HG03025 (cell line): ENCODE data around the gene ABCF3.
"Not testable (repeated sequence)": the region's sequence is repeated elsewhere in the genome, so short reads cannot be mapped to it uniquely, and the experiment has no call there.

Source experiments
- ATAC-seq: cut with Tn5 transposase; IDR thresholded peaks from one replicate; pipeline ENCODE4 v1.9.1; 2021; ENCODE audit warnings: mild to moderate bottlenecking, moderate library complexity; ENCODE audit not compliant: unreplicated experiment, low FRiP score

ABCF3 gene, protein sequence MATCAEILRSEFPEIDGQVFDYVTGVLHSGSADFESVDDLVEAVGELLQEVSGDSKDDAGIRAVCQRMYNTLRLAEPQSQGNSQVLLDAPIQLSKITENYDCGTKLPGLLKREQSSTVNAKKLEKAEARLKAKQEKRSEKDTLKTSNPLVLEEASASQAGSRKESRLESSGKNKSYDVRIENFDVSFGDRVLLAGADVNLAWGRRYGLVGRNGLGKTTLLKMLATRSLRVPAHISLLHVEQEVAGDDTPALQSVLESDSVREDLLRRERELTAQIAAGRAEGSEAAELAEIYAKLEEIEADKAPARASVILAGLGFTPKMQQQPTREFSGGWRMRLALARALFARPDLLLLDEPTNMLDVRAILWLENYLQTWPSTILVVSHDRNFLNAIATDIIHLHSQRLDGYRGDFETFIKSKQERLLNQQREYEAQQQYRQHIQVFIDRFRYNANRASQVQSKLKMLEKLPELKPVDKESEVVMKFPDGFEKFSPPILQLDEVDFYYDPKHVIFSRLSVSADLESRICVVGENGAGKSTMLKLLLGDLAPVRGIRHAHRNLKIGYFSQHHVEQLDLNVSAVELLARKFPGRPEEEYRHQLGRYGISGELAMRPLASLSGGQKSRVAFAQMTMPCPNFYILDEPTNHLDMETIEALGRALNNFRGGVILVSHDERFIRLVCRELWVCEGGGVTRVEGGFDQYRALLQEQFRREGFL

DNA sequence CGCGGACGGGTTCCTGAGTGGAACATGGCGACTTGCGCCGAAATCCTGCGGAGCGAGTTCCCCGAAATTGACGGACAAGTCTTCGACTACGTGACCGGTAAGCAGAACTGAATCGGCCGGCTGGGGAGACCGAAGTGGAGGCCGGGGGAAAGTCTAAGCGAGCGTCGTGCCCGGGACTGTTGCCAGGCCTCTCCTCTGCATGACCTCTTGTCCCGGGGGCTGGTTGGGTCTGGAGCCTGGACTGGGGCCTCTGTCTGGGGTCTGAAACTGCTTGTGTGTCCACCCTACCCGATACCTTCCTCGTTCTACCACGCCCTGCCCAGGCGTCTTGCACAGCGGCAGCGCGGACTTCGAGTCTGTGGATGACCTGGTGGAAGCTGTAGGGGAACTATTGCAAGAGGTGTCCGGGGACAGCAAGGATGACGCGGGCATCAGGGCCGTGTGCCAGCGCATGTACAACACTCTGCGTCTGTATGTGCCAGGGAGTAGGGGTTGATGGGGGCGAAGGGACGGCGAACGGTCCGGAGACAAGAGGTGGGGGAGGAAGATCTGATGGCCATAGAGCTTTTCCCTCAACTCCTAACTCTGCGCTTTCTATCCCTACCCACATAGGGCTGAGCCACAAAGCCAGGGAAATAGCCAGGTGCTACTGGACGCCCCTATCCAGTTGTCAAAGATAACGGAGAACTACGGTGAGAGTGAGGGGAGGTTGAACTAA lies at the start of gene ABCF3:
TSS of gene ABCF3 (plus strand) at position 16 of the 718 bp plus-strand sequence. CDS start at position 25, 9 bp downstream.
- ATAC-seq = peak; percentile 29

DNA sequence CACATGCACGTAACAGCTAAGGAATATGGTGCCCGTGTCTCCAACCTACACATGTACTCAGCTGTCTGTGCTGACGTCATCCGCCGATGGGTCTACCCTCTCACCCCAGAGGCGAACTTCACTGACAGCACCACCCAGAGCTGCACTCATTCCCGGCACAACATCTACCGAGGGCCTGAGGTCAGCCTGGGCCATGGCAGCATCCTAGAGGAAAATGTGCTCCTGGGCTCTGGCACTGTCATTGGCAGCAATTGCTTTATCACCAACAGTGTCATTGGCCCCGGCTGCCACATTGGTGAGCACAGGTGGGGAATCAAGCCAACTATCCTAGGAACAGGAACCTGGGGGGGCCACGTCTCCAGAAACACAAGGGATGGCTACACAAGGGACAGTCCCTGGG lies 45.6 kb upstream of the ABCF3 start:
- ATAC-seq = no peak

DNA sequence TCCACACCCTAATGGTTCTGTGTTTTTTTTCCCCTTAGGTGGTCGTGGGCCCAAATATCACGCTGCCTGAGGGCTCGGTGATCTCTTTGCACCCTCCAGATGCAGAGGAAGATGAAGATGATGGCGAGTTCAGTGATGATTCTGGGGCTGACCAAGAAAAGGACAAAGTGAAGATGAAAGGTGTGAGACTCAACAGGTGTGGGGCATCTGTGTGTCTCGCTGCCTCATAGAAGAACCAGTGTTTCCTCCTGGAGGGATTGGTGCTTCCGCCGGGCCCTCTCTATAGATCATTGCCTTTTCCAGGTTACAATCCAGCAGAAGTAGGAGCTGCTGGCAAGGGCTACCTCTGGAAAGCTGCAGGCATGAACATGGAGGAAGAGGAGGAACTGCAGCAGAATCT lies 43.8 kb upstream of the ABCF3 start:
- no peak for ATAC-seq

DNA sequence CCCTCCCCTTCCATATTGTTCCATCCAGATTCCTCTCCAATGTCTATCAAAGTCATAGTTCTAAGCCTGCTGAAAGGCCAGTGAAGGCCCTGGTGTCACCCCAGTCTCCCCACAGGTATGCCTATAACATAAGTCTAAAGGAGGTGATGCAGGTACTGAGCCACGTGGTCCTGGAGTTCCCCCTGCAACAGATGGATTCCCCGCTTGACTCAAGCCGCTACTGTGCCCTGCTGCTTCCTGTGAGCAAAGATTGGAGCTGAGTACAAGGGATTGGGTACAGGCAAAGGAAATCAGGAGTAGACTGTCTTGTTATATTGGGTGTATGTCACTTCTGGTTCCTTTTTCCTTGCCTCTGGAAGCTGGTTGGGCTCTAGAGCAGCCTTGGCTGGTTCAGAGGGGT lies 42.7 kb upstream of the ABCF3 start:
- no peak for ATAC-seq

DNA sequence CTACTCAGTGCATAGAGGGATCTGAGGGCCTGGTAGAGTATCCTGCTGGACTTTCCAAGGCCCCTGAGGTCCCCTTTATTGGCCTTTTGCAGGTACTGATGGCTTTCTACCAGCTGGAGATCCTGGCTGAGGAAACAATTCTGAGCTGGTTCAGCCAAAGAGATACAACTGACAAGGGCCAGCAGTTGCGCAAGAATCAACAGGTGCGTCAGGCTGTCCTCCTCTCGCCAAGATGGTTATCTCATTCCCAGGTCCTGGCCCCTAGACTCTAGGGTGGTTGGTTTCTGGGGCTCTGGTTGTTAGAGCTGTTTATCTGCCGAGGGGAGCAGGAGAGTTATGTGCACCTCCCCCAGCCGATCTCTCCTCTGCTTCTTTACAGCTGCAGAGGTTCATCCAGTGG lies 41.5 kb upstream of the ABCF3 start:
- no peak for ATAC-seq

DNA sequence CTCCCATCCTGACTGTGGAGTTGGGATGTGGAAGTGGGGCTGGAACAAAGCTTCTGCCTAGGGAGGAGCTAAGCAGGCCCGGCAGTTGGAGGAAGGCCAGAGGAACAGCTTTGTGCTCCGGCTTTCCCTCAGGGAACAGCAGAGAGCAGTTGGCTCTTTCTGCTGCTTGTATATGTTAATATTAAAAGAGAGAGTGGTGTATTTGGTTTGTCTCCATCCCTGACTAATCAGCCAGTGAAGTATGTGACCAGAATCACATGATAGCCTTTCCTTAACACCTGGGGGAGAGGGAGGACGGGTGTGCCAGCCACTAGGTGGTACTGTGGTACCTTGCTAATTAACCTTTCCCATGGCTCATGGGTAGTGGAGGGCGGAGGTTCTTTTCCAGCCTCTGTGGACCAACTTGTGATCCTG lies 40.9 kb upstream of the ABCF3 start:
- no peak for ATAC-seq

DNA sequence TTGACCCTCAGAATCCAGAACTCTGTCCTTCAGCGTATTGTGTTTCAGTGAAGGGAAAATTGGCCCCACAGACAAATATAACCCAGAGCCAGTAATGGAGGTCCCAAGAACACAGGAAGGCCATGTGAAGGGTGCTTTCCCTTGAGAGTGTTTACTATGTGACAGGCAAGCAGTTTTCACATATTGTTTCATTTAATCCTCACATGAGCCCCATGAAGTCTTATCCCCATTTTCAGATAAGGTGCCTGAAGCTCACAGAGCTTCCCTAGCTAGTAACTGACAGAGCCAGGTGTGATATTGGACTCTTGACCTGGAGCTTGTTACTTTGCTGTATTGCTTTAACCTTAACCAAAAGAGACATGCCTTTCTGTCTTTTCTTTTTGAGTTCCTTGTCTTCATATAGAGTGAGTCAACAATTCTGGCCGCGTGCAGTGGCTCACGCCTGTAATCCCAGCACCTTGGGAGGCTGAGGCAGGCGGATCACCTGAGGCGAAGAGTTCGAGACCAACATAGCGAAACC lies 40.2 kb upstream of the ABCF3 start:
- no peak for ATAC-seq

DNA sequence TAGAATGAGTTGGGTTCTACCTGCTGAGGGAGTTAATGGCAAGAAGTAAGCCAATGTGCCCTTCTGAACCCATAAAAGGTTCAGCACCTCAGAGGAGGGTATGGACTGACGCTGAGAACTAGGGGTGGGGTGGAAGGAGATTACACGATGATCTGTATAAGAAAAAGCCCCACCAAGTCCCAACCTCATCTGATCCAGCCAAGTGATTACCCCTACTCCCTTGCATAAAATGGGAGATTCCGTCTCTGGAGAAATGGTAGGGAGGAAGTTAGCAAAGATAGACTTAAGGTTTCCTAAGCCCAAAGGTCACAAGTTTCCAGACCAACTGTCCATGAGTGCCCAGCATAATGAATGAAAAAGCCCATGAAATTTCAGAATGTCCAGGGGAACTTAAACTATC lies 37.9 kb upstream of the ABCF3 start:
- no peak for ATAC-seq

DNA sequence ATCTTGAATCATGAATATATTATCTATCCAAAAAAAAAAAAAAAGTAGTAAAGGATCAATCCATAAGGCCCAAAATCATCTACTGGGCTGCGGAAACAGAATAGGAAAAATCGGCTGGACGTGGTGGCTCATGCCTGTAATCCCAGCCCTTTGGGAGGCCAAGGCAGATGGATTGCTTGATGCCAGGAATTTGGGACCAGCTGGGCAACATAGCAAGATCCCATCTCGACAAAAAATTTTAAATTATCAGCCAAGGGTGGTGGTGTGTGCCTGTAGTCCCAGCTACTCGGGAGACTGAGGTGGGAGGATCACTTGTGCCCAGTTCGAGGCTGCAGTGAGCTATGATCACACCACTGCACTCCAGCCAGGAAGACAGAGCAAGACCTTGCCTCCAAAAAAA lies 36.9 kb upstream of the ABCF3 start:
- ATAC-seq = no peak

DNA sequence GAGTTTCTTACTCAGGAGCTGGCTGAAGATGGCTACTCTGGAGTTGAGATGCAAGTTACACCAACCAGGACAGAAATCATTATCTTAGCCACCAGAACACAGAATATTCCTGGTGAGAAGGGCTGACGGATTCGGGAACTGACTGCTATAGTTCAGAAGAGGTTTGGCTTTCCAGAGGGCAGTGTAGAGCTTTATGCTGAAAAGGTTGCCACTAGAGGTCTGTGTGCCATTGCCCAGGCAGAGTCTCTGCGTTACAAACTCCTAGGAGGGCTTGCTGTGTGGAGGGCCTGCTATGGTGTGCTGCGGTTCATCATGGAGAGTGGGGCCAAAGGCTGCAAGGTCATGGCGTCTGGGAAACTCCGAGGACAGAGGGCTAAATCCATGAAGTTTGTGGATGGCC lies 36.2 kb upstream of the ABCF3 start:
- not testable (repeated sequence) for ATAC-seq

DNA sequence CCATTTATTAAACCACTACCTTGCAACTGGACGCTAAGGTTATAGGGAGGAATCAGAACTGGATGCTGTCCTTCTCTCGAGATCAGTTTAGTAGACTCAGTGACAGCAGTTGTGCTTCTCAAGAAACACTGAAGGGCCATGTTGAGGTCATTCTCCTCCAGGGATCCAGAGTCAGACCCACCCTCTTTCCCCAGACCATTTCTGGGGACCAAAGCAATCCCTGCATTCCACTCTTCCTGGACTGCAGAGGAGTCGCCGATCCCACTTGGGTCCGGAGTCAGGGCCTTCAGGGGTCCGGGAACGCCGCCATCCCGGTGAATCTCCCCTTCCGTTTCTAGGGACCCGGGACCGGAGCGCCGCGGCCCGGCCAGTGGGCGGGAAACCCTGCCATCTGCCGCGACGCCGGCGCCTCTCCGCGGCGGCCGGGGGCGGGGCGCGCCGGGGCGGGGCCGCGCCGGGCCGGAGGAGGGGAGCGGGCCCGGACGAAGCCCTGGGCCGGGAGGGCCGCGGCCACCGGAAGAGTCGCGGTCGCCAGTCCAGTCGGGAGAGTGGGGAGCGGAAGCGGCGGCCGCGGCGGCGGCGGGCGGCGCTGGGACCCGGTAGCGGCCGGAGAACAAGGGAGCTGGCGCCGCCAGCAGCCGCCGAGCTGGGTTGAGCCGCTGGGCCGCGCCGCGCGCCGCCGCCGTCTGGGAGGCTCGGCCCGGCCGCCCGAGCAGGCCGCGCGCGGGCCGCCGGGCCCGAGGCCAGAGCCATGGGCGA lies 30.9 kb upstream of the ABCF3 start, which contains the start of gene DVL3:
TSS of gene DVL3 (plus strand) at position 493 of the 759 bp plus-strand sequence. CDS start at position 752, 259 bp downstream.
- peak; percentile 62 for ATAC-seq

DNA sequence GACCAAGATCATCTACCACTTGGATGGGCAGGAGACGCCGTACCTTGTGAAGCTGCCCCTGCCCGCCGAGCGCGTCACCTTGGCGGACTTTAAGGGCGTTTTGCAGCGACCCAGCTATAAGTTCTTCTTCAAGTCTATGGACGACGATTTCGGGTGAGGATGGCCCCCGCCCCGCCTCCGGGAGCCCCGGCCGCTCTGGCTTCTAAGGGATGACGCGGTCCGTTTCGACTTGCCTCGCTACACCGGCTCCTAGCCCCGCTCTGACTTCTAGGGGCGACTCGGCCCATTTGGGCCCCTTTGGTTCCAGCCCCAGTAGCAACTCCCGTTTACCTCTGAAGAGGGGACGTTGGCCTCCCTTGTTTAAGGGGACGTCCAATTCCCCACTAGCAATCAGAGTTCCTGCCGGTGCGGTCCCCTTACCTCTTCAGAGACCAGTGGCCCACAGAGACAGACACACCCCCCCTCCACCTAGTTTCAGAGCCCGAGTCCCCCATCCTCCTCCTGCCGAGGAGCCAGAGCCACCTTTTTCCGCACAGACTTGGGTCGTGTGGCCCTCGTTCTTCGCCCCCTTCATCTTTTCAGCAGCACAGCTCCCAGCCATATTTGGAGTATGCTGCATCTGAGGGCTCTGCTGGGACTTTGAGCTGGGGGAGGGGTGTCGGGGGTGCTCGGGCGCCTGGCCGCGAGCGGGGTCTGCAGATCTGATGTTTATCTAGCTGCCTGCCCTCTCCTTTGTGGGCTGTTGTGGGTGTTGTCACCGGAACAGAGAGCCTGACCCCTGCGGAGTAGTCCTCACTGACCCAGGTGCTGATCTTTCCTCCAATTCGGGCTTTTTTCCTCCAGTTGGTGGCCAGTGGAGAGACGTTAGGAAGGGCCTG lies 30.1 kb upstream of the ABCF3 start:
- ATAC-seq = peak; percentile 25

DNA sequence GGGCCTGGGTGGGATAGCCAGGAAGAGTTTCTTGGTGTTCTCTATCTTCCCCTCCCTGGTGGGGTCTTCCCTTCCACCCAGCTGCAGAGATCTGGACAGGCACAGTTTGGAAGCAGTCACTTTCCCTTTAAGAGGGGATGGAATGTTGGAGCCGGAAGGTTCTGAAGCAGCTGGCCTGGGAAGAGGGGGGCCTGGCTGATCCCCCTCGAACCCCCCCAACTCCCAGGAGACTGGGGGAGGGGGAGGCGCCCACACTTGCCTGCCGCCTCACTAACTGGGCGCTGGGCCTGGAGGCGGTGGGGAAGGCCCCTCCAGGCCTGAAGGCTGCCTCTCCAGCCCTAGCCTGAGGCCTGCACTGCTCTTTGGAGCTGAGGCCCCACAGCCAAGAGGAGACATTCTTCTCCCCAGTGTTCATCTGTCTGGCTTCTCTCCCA lies 29.5 kb upstream of the ABCF3 start:
- no peak for ATAC-seq

DNA sequence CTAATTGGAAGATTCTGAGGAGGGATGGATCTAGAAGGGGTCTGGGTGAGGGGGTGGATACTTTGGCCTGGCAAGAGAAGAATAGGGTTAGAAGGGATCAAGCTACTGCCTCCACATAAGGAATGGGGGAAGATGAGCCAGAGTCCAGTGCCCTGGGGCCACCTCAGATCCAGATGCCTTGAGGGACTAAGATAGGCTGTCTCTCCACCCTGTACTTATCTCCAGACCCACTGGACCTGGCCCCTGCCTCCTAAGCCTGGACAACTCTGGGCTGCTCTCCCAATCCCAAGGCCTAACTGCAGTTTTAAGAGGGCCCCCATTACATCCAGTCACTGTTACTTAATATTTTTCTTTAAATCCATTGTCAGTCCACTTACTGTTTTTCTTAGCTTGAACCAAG lies 28.8 kb upstream of the ABCF3 start:
- ATAC-seq = no peak

DNA sequence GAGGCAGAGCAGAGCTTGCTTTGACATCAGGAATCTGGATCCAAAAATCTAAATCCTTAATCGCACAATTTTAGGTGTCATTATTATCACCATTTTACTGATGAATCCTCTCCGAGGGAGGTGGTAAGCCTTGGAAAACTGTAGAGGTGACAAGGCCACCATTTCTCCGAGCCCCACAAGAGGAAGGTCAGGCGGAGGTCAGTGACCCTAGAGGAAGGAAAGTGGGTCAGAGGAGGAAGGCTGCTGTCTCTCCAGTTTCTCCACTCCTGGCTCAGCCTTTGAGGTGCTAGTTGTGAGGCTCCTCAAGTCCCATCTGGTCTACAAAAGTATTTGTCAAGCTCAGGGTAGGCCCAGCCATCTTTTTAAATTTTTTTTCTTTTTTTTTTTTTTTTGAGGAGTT lies 27.6 kb upstream of the ABCF3 start:
- no peak for ATAC-seq

DNA sequence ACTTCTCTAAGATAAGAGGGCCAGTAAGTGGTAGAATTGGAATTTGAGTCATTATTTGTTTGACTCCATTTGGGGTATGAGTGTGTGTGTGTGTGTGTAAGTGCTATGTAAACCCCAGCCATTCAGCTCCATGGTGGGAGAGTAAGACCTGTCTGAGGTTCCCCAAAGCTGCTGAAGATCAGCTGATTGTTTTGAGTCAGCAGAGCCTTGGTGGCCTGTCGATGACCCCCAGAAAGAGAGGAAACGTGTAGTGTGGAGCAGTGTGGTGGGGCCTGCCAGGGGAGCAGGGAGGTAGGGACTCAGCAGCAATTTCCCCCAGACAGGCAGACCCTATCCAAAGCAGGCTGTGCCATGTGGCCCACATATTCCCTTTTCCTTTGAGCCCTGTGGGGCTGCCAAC lies 25.5 kb upstream of the ABCF3 start:
- no peak for ATAC-seq

DNA sequence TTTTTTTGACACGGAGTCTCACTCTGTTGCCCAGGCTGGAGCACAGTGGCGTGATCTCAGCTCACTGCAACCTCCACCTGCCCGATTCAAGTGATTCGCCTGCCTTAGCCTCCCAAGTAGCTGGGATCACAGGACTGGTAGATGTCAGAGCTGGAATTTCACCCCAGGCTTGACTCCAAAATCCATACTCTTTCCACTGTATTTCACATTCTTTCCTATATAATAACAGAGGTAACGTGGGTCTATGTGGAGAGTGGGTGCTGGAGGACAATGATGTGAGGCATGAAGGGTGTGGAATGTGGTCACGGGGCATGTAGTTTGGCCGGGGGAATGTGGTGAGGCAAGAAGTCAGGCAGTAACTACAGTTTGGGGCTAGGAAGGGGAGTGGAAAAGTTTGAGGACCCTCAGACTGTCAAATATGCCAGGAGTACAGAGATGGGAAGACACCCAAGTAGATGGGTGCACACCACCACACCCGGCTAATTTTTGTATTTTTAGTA lies 23.4 kb upstream of the ABCF3 start:
- not testable (repeated sequence) for ATAC-seq

DNA sequence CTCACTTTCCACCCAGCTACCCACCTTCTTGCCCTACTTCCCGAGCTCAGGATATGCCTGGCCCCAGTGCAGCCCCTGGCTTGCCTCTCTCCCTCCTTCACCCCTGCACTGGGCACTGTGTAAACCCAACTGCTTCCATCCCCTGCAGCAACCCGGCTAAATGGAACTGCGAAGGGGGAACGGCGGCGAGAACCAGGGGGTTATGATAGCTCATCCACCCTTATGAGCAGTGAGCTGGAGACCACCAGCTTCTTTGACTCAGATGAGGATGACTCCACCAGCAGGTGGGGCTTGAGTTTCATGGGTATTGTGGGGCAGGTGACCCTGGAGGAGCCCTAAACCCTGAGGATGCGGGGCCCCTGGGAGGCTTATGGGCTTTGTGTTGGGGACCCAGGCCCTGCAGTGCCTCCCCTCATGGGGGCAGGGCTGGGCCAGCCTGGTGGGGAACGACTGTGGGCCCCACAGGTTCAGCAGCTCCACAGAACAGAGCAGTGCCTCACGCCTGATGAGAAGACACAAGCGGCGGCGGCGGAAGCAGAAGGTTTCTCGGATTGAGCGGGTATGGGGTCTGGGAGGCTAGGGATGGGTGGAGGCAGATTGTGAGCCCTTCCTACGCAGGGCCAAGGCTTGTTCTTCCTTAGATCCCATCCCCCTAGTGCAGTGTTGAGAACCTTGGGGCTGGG lies 21.2 kb upstream of the ABCF3 start:
- ATAC-seq = no peak
